A549 (cell line): ENCODE results near the gene EXPH5.

ENCODE experiments used
- CTCF ChIP-seq: fragments of >200 bp; sonication (Bioruptor Twin); formaldehyde crosslinking; IDR thresholded peaks from 3 replicates; pipeline ENCODE4 v1.5.1; 2016
- E2F6 ChIP-seq: IDR thresholded peaks from 2 replicates; pipeline ENCODE4 v1.6.1; 2012; ENCODE audit warnings: low read depth, borderline replicate concordance
- ESRRA ChIP-seq: fragments of 150-350 bp; IDR thresholded peaks from 2 replicates; pipeline ENCODE4 v1.6.1; 2014; ENCODE audit warnings: mild to moderate bottlenecking, low read length, borderline replicate concordance
- RNF2 ChIP-seq: fragments of 200-600 bp; sonication (generic); IDR thresholded peaks from 2 replicates; pipeline ENCODE4 v1.6.1; 2016; ENCODE audit warnings: low read depth, mild to moderate bottlenecking, antibody characterized with exemption, moderate library complexity, borderline replicate concordance

- no peak for TF ChIP-seq E2F6
- TF ChIP-seq CTCF = no peak
- no peak for TF ChIP-seq RNF2
- TF ChIP-seq ESRRA = no peak
Observed at GRCh38 chr11:108466405-108466804, 127.2 kb downstream of the EXPH5 start.
